Muscle of arm (tissue), 12 donors: Measurements from ENCODE around the gene ZNF783. TPM values are rescaled to one million over a fixed set of nuclear protein-coding genes. Genes with fewer than 3 reads are reported as not detected.
"Not testable (repeated sequence)": the region's sequence is repeated elsewhere in the genome, so short reads cannot be mapped to it uniquely, and the experiment has no call there.

Experiments used
- DNase-seq: peaks from one replicate; pipeline ENCODE4 v3.0.0-alpha.2; 2013
- polyA plus RNA-seq, 12 donors: library from polyadenylated mRNA; unstranded; fragments of 120-200 nt; gene quantifications; one replicate each; pipeline ENCODE4 v1.2.1, GENCODE V29; 2013; ENCODE audit not compliant: insufficient read length in 12 of 12

Gene ZNF783
- polyA plus RNA-seq, 12 donors, result 9.3 to 28.5 (median 11.9) TPM; not detected in 1

DNA sequence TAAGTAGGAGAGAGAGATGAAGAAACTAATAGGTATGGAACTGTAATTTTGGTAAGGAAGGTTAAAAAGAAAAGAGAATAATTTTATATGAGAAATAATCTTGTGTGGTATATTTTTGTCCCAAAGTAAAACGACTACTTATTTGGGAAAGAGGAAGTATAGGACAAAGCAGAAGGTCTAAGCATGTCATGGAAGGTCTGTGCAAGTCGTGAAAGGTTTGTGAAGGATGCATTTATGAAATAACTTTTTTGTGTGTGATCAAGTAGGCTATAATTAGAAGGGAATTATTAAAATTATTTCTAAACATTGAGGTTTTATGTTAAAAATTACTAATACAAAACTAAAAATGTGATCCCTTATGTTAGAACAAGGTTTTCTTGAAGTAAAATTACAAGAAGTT lies 63.3 kb downstream of the ZNF783 start:
- no peak for DNase-seq

DNA sequence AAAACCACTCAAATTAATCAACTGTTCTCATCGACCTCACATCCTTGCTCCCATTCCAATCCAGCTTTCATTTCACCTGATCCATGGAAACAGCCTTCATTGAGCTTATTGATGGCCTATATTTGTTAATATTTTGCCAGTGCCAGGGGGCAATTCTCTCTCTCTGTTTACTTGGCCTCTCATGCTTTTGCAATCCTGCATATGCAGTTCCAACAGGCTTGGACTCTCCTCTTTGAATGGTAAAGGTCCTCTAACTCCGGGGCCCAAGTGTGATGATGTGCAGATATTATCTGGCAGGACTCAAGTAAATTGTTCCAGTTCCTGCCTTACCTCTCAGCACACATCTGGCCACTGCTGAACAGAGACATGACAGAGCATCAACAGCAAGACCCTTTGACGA lies 67.3 kb downstream of the ZNF783 start:
- DNase-seq, result no peak

DNA sequence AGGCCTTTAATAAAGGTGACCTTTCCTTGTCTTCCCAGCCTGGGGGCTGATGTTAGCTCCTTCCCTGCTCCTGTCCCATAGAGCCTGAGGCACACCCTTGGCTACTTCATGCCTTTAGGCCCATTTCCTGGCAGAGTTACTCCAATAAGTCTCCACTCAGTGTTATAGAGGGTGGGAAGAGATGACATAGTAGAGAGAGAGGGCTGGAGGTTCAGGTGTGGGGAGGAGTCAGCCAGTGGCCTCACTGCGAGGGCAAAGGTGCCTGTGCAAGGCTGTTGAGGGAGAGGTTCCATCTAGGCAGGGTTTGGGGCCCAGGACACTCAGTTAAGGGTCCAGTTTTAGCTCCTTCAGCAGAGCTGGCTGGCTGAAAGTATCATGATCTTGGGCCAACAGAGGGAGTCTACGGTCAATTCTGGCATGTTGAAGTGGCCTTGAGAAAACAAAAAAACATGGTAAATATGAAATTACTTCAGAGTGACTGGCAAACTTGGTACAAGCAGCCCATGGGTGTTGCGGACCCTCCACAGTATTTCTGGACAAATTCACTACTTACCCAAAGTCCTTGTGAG lies 67.9 kb downstream of the ZNF783 start:
- no peak for DNase-seq

DNA sequence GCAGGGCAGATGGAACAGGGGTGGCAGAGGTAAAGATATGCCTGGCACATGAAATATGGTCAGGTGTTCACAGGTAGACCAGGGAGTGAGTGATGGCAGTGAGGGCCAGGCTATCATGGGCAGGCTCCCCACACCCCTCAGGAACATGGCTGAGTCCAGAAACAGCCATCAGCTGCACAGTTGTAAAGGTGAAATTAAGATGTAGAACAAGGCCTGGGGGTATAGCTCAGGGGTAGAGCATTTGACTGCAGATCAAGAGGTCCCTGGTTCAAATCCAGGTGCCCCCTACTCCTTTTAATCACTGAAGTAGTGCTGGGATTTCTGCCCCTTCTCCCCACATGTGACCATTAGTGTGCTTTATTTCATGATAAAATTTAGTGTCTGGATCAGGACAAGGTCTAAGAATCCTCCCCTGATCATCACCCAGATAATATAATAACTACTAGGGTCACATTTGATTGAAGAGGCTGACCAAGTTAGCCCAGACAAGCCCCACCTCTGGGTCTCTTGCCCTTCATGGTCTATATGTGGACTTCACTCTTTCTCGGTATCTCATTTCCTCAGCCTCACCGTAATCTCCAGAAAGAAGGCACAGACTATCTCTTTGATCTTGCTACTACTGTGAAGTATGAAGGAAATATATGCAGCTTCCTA lies 69.0 kb downstream of the ZNF783 start:
- DNase-seq, result no peak

DNA sequence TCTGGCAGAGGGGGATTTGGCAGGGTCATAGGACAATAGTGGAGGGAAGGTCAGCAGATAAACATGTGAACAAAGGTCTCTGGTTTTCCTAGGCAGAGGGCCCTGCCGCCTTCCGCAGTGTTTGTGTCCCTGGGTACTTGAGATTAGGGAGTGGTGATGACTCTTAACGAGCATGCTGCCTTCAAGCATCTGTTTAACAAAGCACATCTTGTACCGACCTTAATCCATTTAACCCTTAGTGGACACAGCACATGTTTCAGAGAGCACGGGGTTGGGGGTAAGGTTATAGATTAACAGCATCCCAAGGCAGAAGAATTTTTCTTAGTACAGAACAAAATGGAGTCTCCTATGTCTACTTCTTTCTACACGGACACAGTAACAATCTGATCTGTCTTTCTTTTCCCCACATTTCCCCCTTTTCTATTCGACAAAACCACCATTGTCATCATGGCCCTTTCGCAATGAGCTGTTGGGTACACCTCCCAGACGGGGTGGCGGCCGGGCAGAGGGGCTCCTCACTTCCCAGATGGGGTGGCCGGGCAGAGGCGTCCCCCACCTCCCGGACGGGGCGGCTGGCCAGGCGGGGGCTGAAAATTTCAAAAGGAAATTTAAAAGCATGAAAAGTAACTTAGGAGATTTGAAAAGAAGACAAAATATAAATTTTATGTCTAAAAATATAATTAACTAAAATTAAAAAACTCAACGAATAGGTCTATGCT lies 70.8 kb downstream of the ZNF783 start:
- not testable (repeated sequence) for DNase-seq

DNA sequence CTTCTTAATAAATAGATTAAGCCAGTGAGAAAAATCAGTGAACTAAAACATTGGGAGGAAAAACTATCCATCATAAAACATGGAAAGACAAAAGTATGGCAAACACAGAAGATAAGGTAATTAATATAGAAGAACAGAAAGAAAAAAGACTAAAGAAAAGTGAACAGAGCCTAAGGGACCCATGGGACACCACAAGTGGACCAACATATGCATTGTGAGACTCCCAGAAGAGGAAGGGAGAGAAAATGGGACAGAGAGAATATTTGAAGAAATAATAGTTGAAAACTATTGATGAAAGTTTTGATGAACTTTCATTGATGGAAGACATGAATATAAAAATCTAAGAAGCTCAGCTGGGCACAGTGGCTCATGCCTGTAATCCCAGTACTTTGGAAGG lies 71.3 kb downstream of the ZNF783 start:
- no peak for DNase-seq

DNA sequence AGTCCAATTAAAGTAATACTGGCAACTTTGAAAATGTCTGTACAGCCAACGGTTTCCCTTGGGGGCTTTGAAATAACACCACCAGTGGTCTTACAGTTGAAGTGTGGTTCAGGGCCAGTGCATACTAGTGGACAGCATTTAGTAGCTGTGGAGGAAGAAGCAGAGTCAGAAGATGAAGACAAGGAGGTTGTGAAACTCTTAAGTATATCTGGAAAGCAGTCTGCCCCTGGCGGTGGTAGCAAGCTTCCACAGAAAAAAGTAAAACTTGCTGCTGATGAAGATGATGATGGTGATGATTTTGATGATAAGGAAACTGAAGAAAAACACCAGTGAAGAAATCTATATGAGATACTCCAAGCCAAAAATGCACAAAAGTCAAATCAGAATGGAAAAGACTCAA lies 72.2 kb downstream of the ZNF783 start:
- no peak for DNase-seq

Other genes starting within 250 kb of the ZNF783 start
- 10 to 100 TPM in 11 of 12 donors, not detected in 1; 56.5 to 91.6 (median 73.8) TPM for gene PDIA4, start 233.7 kb upstream of the ZNF783 start, polyA plus RNA-seq
- 1 to 10 TPM in 10 of 12 donors, not detected in 2; 3.2 to 6.8 (median 4.4) TPM for gene ZNF786, start 171.5 kb upstream of the ZNF783 start, polyA plus RNA-seq
- 1 to 10 TPM in 11 of 12 donors, not detected in 1; 3.7 to 5.7 (median 4.1) TPM for gene ZNF425, start 135.9 kb upstream of the ZNF783 start, polyA plus RNA-seq
- gene ZNF398, start 114.7 kb upstream of the ZNF783 start, polyA plus RNA-seq, result 10 to 100 TPM in 2 of 12 donors, 1 to 10 TPM in 9, not detected in 1; 4.0 to 12.9 (median 9.1) TPM
- 10 to 100 TPM in 11 of 12 donors, not detected in 1; 13.7 to 22.1 (median 18.9) TPM for gene ZNF282, start 66.7 kb upstream of the ZNF783 start, polyA plus RNA-seq
- gene ZNF212, start 22.5 kb upstream of the ZNF783 start, polyA plus RNA-seq, result 10 to 100 TPM in 4 of 12 donors, 1 to 10 TPM in 7, not detected in 1; 7.4 to 11.3 (median 9.3) TPM
- 10 to 100 TPM in 2 of 12 donors, 1 to 10 TPM in 9, not detected in 1; 4.3 to 13.7 (median 8.1) TPM for gene ZNF777, start 198.9 kb downstream of the ZNF783 start, polyA plus RNA-seq
- 10 to 100 TPM in 3 of 12 donors, 1 to 10 TPM in 8, not detected in 1; 7.0 to 38.0 (median 8.6) TPM for gene ZNF746, start 235.6 kb downstream of the ZNF783 start, polyA plus RNA-seq